HG03460 (cell line): ENCODE results near the gene FRAT1.

Experiments
- ATAC-seq: cut with Tn5 transposase; IDR thresholded peaks from one replicate; pipeline ENCODE4 v1.9.1; 2021; ENCODE audit not compliant: unreplicated experiment

Gene FRAT1

DNA sequence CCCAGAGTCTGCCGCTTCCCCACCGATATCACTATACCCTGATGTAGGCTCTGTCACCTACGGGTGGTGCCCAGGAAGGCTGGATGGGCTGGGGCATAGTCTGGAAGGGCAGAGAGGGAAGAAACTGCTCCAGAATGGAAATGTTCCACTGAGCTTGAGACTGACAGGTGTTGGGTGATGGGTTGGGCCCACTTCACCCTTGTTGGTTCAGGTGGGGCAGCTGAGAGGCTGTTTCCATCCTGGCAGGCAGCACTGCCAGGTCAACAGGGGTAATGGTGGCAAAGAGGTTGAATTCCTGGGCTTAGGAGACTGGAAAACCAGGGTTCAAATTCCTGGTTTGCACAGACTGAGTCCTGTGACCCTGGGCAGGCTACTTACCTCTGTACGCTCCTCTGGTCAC lies 44.0 kb downstream of the FRAT1 start:
- ATAC-seq = no peak

GRCh38 chr10:97365761-97366351 lies 46.8 kb downstream of the FRAT1 start:
- ATAC-seq = no peak

DNA sequence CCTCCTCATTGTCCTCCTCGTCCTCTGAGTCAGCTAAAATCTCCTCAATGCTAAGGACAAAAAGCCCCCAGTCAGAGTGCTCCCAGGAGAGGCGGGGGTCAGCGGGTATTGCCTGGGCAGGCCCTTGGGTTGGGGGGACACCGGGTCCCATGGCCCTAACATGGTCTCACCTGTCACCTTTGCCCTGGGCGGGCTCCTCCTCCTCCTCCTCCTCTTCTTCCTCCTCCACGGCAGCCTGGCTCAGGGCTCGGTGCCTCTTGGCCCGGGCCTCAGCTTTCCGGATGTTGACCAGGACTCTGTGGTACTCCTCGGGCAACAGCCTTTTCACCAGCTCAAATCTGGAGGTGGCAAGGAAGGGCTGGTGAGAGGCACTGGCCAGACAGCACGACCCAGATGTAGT lies 47.5 kb downstream of the FRAT1 start:
- ATAC-seq = no peak

DNA sequence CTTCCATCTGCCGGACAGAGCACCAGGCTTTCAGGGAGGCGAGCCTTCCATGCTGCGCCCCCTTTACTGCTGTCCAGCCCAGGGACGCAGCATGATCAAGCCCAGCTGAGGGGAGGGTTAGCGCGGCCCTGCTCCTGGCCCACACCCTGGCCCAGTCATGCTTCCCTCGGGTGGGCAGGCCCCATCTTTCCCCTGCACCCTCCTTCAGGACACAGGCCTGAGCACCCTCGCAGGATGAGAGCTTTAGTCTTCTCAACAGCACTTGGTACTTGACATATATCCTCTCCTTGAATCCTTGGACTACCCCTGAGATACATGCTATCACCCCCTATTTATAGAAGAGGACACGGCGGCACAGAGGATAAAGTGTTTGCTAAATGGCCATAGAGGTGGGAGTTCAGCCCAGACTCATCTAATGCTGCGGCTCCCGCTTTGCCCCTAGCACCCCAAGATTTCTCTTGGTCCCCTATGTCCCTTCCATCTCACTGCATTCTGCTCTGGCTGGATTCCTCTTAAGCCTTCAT lies 48.1 kb downstream of the FRAT1 start:
- ATAC-seq = no peak
